Activated CD8-positive, alpha-beta memory T cell treated with anti-CD3 and anti-CD28 coated beads, Interleukin-2, amount 10 ng/mL, durations not matched to agents 7 days and 5 days (primary cell): ENCODE results near the gene CCDC27. TPM values are rescaled to one million over a fixed set of nuclear protein-coding genes. Genes with fewer than 3 reads are reported as not detected.

ENCODE experiments used
- ATAC-seq: fragments of 150-1000 bp; cut with Tn5 transposase; one replicate; pipeline ENCODE4 v1.10.0; 2021; ENCODE audit warnings: moderate library complexity
- CTCF ChIA-PET: fragments of 350-600 bp; sonication (Branson Sonifier 250); formaldehyde crosslinking; loops from one replicate; lab custom pipeline; 2021; ENCODE audit warnings: antibody characterized with exemption; lab: Charles Lee
- DNase-seq: peaks from one replicate; pipeline ENCODE4 v3.0.0-alpha.2; 2020
- H3K27ac Mint-ChIP-seq: one replicate; pipeline ENCODE4 v1.8.0; 2021; ENCODE audit warnings: mild to moderate bottlenecking, mixed read lengths
- H3K27me3 Mint-ChIP-seq: one replicate; pipeline ENCODE4 v1.8.0; 2021; ENCODE audit warnings: mixed read lengths
- H3K36me3 Mint-ChIP-seq: one replicate; pipeline ENCODE4 v1.8.0; 2021; ENCODE audit warnings: mild to moderate bottlenecking, mixed read lengths
- H3K4me1 Mint-ChIP-seq: one replicate; pipeline ENCODE4 v1.8.0; 2021; ENCODE audit warnings: mixed read lengths
- H3K4me3 Mint-ChIP-seq: one replicate; pipeline ENCODE4 v1.8.0; 2021; ENCODE audit warnings: mild to moderate bottlenecking, moderate library complexity, mixed read lengths
- H3K9me3 Mint-ChIP-seq: one replicate; pipeline ENCODE4 v1.8.0; 2022; ENCODE audit warnings: low read depth, mixed read lengths
- total RNA-seq, 2 experiments: library from RNA; stranded (reverse); gene quantifications; one replicate each; pipeline ENCODE4 v1.2.3, GENCODE V29; 2021

CCDC27 gene
- total RNA-seq, 2 experiments from 2014 or later: not detected

- no peaks in the 10 kb centered on the region for H3K9me3 Mint-ChIP-seq
- no peak overlapping the region for H3K27ac Mint-ChIP-seq
- ATAC-seq: no peak
- CTCF ChIA-PET: no interaction called here
- H3K4me1 Mint-ChIP-seq: no peaks in the 10 kb centered on the region
- no peak for DNase-seq
- no peaks in the 10 kb centered on the region for H3K27me3 Mint-ChIP-seq
- no peaks in the 10 kb centered on the region for H3K36me3 Mint-ChIP-seq
- H3K4me3 Mint-ChIP-seq: no peak overlapping the region
Measured at GRCh38 chr1:3735688-3736087, 16.6 kb upstream of the CCDC27 start.

- no peak for ATAC-seq
- H3K4me3 Mint-ChIP-seq: no peak overlapping the region
- no peaks in the 10 kb centered on the region for H3K36me3 Mint-ChIP-seq
- no peak overlapping the region for H3K27ac Mint-ChIP-seq
- CTCF ChIA-PET: interaction anchor here (0.8 kb wide), 1 partner anchor 11 kb away, joined by 3 read pairs; no protein-coding TSS in a partner anchor
- H3K4me1 Mint-ChIP-seq: no peaks in the 10 kb centered on the region
- no peaks in the 10 kb centered on the region for H3K9me3 Mint-ChIP-seq
- no peak for DNase-seq
- no peaks in the 10 kb centered on the region for H3K27me3 Mint-ChIP-seq
Measured at GRCh38 chr1:3736131-3736561, 16.1 kb upstream of the CCDC27 start.

GRCh38 chr1:3736708-3737107, 15.5 kb upstream of the CCDC27 start:
- CTCF ChIA-PET: interaction anchor here (0.8 kb wide), 1 partner anchor 12 kb away, joined by 3 read pairs; no protein-coding TSS in a partner anchor
- Mint-ChIP-seq H3K36me3 (no peaks in the 10 kb centered on the region), H3K27ac (no peak overlapping the region), H3K9me3 (no peaks in the 10 kb centered on the region), H3K27me3 (no peaks in the 10 kb centered on the region), H3K4me3 (no peak overlapping the region), H3K4me1 (no peaks in the 10 kb centered on the region)
- ATAC-seq (no peak), DNase-seq (no peak)

- Mint-ChIP-seq H3K9me3 (no peaks in the 10 kb centered on the region), H3K27ac (no peak overlapping the region), H3K36me3 (no peaks in the 10 kb centered on the region), H3K4me3 (no peak overlapping the region), H3K4me1 (peaks cover 3% of the 10 kb centered on the region), H3K27me3 (no peaks in the 10 kb centered on the region)
- ATAC-seq (no peak), DNase-seq (no peak)
- CTCF ChIA-PET: interaction anchor here (1.2 kb wide), 1 partner anchor 15 kb away, joined by 3 read pairs; no protein-coding TSS in a partner anchor
Measured at GRCh38 chr1:3738943-3739342, 13.3 kb upstream of the CCDC27 start.

- H3K27ac Mint-ChIP-seq: no peak overlapping the region
- CTCF ChIA-PET: interaction anchor here (1.2 kb wide), 1 partner anchor 16 kb away, joined by 3 read pairs; no protein-coding TSS in a partner anchor
Measured at GRCh38 chr1:3740042-3740441, 12.2 kb upstream of the CCDC27 start.

GRCh38 chr1:3740752-3741151, 11.5 kb upstream of the CCDC27 start:
- H3K27me3 Mint-ChIP-seq: no peaks in the 10 kb centered on the region
- H3K27ac Mint-ChIP-seq: no peak overlapping the region
- H3K36me3 Mint-ChIP-seq: no peaks in the 10 kb centered on the region
- CTCF ChIA-PET: no interaction called here
- no peaks in the 10 kb centered on the region for H3K9me3 Mint-ChIP-seq
- ATAC-seq (no peak), DNase-seq (no peak)
- no peak overlapping the region for H3K4me3 Mint-ChIP-seq
- H3K4me1 Mint-ChIP-seq: peaks cover 14% of the 10 kb centered on the region

More at GRCh38 chr1:3740042-3740441, 12.2 kb upstream of the CCDC27 start:
- ATAC-seq (no peak), DNase-seq (no peak)
- H3K4me1 Mint-ChIP-seq: peaks cover 7% of the 10 kb centered on the region
- H3K4me3 Mint-ChIP-seq: no peak overlapping the region
- H3K27me3 Mint-ChIP-seq: no peaks in the 10 kb centered on the region
- H3K9me3 Mint-ChIP-seq: no peaks in the 10 kb centered on the region
- H3K36me3 Mint-ChIP-seq: no peaks in the 10 kb centered on the region

GRCh38 chr1:3741566-3742438, 10.4 kb upstream of the CCDC27 start:
- no peaks in the 10 kb centered on the region for H3K9me3 Mint-ChIP-seq
- ATAC-seq (no peak), DNase-seq (no peak)
- CTCF ChIA-PET: no interaction called here
- H3K4me1 Mint-ChIP-seq: peaks cover 22% of the 10 kb centered on the region
- H3K36me3 Mint-ChIP-seq: no peaks in the 10 kb centered on the region
- no peak overlapping the region for H3K4me3 Mint-ChIP-seq
- no peaks in the 10 kb centered on the region for H3K27me3 Mint-ChIP-seq
- H3K27ac Mint-ChIP-seq: no peak overlapping the region

GRCh38 chr1:3742439-3743298, 9.6 kb upstream of the CCDC27 start:
- Mint-ChIP-seq H3K27me3 (no peaks in the 10 kb centered on the region), H3K4me1 (peaks cover 24% of the 10 kb centered on the region), H3K27ac (no peak overlapping the region), H3K9me3 (no peaks in the 10 kb centered on the region), H3K4me3 (no peak overlapping the region), H3K36me3 (no peaks in the 10 kb centered on the region)
- no peak for DNase-seq
- CTCF ChIA-PET: no interaction called here
- ATAC-seq: no peak

- CTCF ChIA-PET: no interaction called here
- no peak for ATAC-seq
- Mint-ChIP-seq H3K4me1 (peaks cover 31% of the 10 kb centered on the region), H3K27ac (no peak overlapping the region), H3K9me3 (no peaks in the 10 kb centered on the region), H3K4me3 (no peak overlapping the region), H3K27me3 (no peaks in the 10 kb centered on the region), H3K36me3 (no peaks in the 10 kb centered on the region)
- DNase-seq: no peak
Measured at GRCh38 chr1:3743421-3743820, 8.8 kb upstream of the CCDC27 start.

- Mint-ChIP-seq H3K27me3 (no peaks in the 10 kb centered on the region), H3K4me3 (no peak overlapping the region), H3K36me3 (no peaks in the 10 kb centered on the region), H3K27ac (no peak overlapping the region), H3K4me1 (peaks cover 32% of the 10 kb centered on the region), H3K9me3 (no peaks in the 10 kb centered on the region)
- DNase-seq (no peak), ATAC-seq (no peak)
- CTCF ChIA-PET: no interaction called here
Measured at GRCh38 chr1:3743826-3744225, 8.4 kb upstream of the CCDC27 start.

- H3K27me3 Mint-ChIP-seq: no peaks in the 10 kb centered on the region
- CTCF ChIA-PET: interaction anchor here (1.5 kb wide), 1 partner anchor 22 kb away, joined by 3 read pairs; no protein-coding TSS in a partner anchor
- peaks cover 32% of the 10 kb centered on the region for H3K4me1 Mint-ChIP-seq
- no peak overlapping the region for H3K4me3 Mint-ChIP-seq
- H3K27ac Mint-ChIP-seq: no peak overlapping the region
- no peaks in the 10 kb centered on the region for H3K36me3 Mint-ChIP-seq
- DNase-seq: no peak
- H3K9me3 Mint-ChIP-seq: no peaks in the 10 kb centered on the region
- ATAC-seq: no peak
Measured at GRCh38 chr1:3744646-3745045, 7.6 kb upstream of the CCDC27 start.

GRCh38 chr1:3745071-3745470, 7.2 kb upstream of the CCDC27 start:
- no peaks in the 10 kb centered on the region for H3K27me3 Mint-ChIP-seq
- H3K9me3 Mint-ChIP-seq: no peaks in the 10 kb centered on the region
- no peak overlapping the region for H3K4me3 Mint-ChIP-seq
- DNase-seq: no peak
- H3K4me1 Mint-ChIP-seq: peaks cover 32% of the 10 kb centered on the region
- ATAC-seq: no peak
- CTCF ChIA-PET: interaction anchor here (1.5 kb wide), 1 partner anchor 22 kb away, joined by 3 read pairs; no protein-coding TSS in a partner anchor
- no peak overlapping the region for H3K27ac Mint-ChIP-seq
- H3K36me3 Mint-ChIP-seq: no peaks in the 10 kb centered on the region
